ENCODE data around the gene MRPL18.

The MRPL18 gene

DNA sequence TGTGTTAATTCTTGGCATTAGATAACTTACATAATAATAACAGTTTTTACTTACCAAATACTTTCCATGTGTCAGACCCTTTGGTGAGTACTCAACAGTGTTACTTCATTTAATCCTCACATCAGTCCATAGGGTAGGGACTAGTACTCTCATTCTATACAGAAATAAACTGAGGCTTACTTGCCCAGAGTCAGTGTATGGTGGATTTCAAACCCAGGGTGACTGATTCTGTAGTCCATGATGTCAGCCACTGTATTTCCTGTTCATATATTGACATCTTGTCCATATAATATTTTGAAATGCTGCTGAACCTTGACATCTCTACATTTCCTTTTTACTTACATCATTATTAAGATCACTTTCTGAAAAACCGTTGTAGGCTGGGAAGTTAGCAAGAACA is 7.3 kb downstream of the MRPL18 start:
- Histone ChIP-seq H3K27me3 (ENCODE audit: control insufficient read depth, insufficient read depth, low read length, poor library complexity, severe bottlenecking) (no peaks in the 10 kb centered on the region), H3K4me3 (ENCODE audit: insufficient read depth, low read depth, low read length) (no peak overlapping the region), H3K4me1 (ENCODE audit: control insufficient read depth, insufficient read depth, low read length) (no peaks in the 10 kb centered on the region), H3K27ac (ENCODE audit: insufficient read depth, low read depth, low read length, poor library complexity, severe bottlenecking) (no peak overlapping the region), H3K36me3 (ENCODE audit: control insufficient read depth, insufficient read depth, low read length) (peaks cover 18% of the 10 kb centered on the region), H3K9me3 (ENCODE audit: control insufficient read depth, low read length) (no peaks in the 10 kb centered on the region)
- 0 to 8% methylated on average over 1 of the region's 1 CpG for WGBS, 2 experiments

DNA sequence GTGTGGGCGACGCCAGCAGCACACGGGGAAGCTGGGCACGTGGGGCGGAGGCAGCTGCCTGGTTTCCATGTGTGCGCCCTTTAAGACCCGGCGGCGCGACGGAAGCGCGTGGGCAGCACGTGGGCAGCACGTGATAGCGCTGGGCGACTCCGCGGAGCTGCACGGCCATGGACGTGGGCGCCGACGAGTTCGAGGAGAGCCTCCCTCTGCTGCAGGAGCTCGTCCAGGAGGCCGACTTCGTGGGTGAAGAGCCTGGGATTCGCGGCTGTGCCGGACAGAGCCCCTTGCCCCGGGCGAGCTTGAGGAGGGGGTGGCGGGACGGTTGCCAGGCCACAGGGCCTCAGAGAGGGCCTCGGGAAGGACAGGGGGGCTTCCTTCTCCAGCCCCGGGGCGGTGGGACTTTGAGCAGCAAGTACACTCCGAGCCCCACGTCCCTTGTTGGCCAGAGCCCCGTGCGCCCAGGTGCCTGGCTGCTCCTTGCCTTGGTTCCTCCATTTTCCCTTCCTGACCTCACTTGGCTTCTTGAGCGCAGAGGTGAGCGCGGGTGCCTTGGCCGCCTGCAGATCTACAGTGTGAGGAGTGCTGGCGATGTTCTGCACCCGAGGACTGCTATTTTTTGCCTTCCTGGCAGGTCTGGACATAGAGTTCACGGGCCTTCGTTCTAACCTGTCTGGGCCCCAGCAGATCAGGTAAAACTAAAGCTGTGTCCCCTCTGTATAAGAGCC is 10.0 kb downstream of the MRPL18 start, which contains the start of gene PNLDC1:
Gene PNLDC1, plus strand, starts transcription at position 136 of the 725 bp plus-strand sequence. Its CDS starts 32 bp downstream, at position 168.
- H3K27me3 ChIP-seq (ENCODE audit: control insufficient read depth, insufficient read depth, low read length, poor library complexity, severe bottlenecking): no peaks in the 10 kb centered on the region
- no peaks in the 10 kb centered on the region for H3K9me3 ChIP-seq (ENCODE audit: control insufficient read depth, low read length)
- H3K36me3 ChIP-seq (ENCODE audit: control insufficient read depth, insufficient read depth, low read length): peaks cover 13% of the 10 kb centered on the region
- 95% methylated on average over 50 of the region's 50 CpGs for WGBS, 2 experiments
- H3K4me3 ChIP-seq (ENCODE audit: insufficient read depth, low read depth, low read length): no peak within 1 kb of the TSS
- no peak within 1 kb of the TSS for H3K27ac ChIP-seq (ENCODE audit: insufficient read depth, low read depth, low read length, poor library complexity, severe bottlenecking)
- no peaks in the 10 kb centered on the region for H3K4me1 ChIP-seq (ENCODE audit: control insufficient read depth, insufficient read depth, low read length)

- Histone ChIP-seq H3K4me3 (ENCODE audit: insufficient read depth, low read depth, low read length) (no peak overlapping the region), H3K9me3 (ENCODE audit: control insufficient read depth, low read length) (no peaks in the 10 kb centered on the region), H3K4me1 (ENCODE audit: control insufficient read depth, insufficient read depth, low read length) (no peaks in the 10 kb centered on the region), H3K36me3 (ENCODE audit: control insufficient read depth, insufficient read depth, low read length) (peaks cover 13% of the 10 kb centered on the region), H3K27me3 (ENCODE audit: control insufficient read depth, insufficient read depth, low read length, poor library complexity, severe bottlenecking) (no peaks in the 10 kb centered on the region), H3K27ac (ENCODE audit: insufficient read depth, low read depth, low read length, poor library complexity, severe bottlenecking) (no peak overlapping the region)
- WGBS, 2 experiments: 92 to 93% methylated on average over 8 of the region's 8 CpGs
Observed at GRCh38 chr6:159801935-159802334, 11.7 kb downstream of the MRPL18 start.

DNA sequence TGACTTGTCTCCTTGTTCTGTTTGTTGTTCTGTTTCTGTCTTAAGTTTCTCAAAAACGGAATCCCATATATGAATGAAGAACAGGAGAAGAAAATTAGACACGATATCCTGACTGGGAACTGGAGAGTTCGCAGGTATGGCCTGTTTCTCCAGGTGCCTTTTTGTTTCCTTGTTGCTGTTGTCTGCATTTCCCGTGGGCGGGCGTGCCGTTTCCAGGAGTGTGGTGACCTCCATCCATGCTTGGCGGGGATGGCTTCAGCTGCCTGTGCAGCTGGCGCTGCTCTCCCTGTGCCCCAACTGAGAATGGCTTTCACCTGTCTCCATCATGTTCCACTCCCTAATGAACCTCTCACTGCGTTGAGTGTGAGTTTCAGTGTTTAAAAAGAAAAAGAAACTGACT is 14.2 kb downstream of the MRPL18 start:
- Histone ChIP-seq H3K4me3 (ENCODE audit: insufficient read depth, low read depth, low read length) (no peak overlapping the region), H3K4me1 (ENCODE audit: control insufficient read depth, insufficient read depth, low read length) (no peaks in the 10 kb centered on the region), H3K27ac (ENCODE audit: insufficient read depth, low read depth, low read length, poor library complexity, severe bottlenecking) (no peak overlapping the region), H3K9me3 (ENCODE audit: control insufficient read depth, low read length) (no peaks in the 10 kb centered on the region), H3K27me3 (ENCODE audit: control insufficient read depth, insufficient read depth, low read length, poor library complexity, severe bottlenecking) (no peaks in the 10 kb centered on the region), H3K36me3 (ENCODE audit: control insufficient read depth, insufficient read depth, low read length) (no peaks in the 10 kb centered on the region)
- WGBS, 2 experiments: 95% methylated on average over 10 of the region's 10 CpGs

DNA sequence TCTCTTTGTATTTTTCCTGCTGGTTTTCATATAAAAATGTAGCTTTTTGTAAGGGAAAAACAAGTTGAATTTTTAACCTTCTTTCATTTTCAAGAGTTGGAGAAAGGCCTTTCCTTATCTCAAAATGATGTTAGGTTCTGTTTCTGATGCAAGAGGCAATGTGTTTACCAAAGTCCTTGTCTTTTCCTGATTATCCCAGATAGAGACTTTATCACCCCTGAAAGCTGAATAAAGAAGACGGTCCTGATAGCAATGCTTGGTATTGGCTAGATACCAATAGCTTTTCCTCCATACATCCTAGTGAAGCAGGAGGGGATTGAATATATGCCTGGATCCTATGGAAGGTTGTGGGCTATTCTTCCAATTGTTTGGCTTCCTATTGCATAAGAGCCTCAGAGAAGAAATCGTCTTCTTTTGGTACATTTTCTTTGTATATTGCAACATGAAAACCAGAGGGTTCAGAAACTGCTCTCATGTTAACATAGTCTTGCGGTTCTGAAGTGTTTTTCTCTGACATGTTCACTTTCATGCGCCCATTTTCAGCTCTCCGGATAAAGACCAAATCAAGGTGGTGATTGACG is 15.3 kb downstream of the MRPL18 start:
- H3K4me1 ChIP-seq (ENCODE audit: control insufficient read depth, insufficient read depth, low read length): no peaks in the 10 kb centered on the region
- H3K36me3 ChIP-seq (ENCODE audit: control insufficient read depth, insufficient read depth, low read length): no peaks in the 10 kb centered on the region
- no peaks in the 10 kb centered on the region for H3K9me3 ChIP-seq (ENCODE audit: control insufficient read depth, low read length)
- 85 to 87% methylated on average over 5 to 6 of the region's 6 CpGs for WGBS, 2 experiments
- H3K4me3 ChIP-seq (ENCODE audit: insufficient read depth, low read depth, low read length): no peak overlapping the region
- H3K27ac ChIP-seq (ENCODE audit: insufficient read depth, low read depth, low read length, poor library complexity, severe bottlenecking): no peak overlapping the region
- H3K27me3 ChIP-seq (ENCODE audit: control insufficient read depth, insufficient read depth, low read length, poor library complexity, severe bottlenecking): no peaks in the 10 kb centered on the region

DNA sequence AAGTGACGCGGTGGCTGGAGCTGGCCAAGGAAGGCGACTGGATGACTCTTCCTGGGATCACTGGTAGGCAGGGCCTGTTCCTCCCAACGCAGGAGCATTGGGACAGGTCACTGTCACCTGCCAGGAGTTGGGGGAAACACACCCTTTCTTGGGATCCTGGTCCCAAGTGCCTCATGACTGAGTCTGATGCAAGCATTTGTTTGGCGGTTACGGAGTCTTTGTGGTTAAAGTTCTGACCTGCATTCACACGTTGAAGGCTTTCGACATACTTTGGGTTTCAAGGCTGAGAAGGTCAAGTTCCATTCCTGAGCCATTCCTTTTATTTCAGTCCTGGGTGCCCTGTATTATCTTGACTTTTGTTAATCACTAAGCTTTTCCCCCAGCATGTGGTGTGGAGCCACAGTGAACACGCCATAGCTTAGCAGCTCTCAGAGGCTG is 15.8 kb downstream of the MRPL18 start:
- H3K36me3 ChIP-seq (ENCODE audit: control insufficient read depth, insufficient read depth, low read length): no peaks in the 10 kb centered on the region
- H3K4me1 ChIP-seq (ENCODE audit: control insufficient read depth, insufficient read depth, low read length): no peaks in the 10 kb centered on the region
- no peak overlapping the region for H3K27ac ChIP-seq (ENCODE audit: insufficient read depth, low read depth, low read length, poor library complexity, severe bottlenecking)
- WGBS, 2 experiments: 95% methylated on average over 9 of the region's 9 CpGs
- H3K4me3 ChIP-seq (ENCODE audit: insufficient read depth, low read depth, low read length): no peak overlapping the region
- no peaks in the 10 kb centered on the region for H3K27me3 ChIP-seq (ENCODE audit: control insufficient read depth, insufficient read depth, low read length, poor library complexity, severe bottlenecking)
- H3K9me3 ChIP-seq (ENCODE audit: control insufficient read depth, low read length): no peaks in the 10 kb centered on the region

GRCh38 chr6:159807150-159807858 is 17.0 kb downstream of the MRPL18 start:
- H3K27ac ChIP-seq (ENCODE audit: insufficient read depth, low read depth, low read length, poor library complexity, severe bottlenecking): no peak overlapping the region
- WGBS, 2 experiments: 85 to 95% methylated on average over 4 to 5 of the region's 5 CpGs

GRCh38 chr6:159808647-159809046 is 18.4 kb downstream of the MRPL18 start:
- WGBS, 2 experiments: 90 to 95% methylated on average over 6 of the region's 6 CpGs
- H3K36me3 ChIP-seq (ENCODE audit: control insufficient read depth, insufficient read depth, low read length): no peaks in the 10 kb centered on the region

More at GRCh38 chr6:159807150-159807858, 17.0 kb downstream of the MRPL18 start:
- Histone ChIP-seq H3K27me3 (ENCODE audit: control insufficient read depth, insufficient read depth, low read length, poor library complexity, severe bottlenecking) (no peaks in the 10 kb centered on the region), H3K36me3 (ENCODE audit: control insufficient read depth, insufficient read depth, low read length) (no peaks in the 10 kb centered on the region), H3K4me1 (ENCODE audit: control insufficient read depth, insufficient read depth, low read length) (no peaks in the 10 kb centered on the region), H3K4me3 (ENCODE audit: insufficient read depth, low read depth, low read length) (no peak overlapping the region), H3K9me3 (ENCODE audit: control insufficient read depth, low read length) (no peaks in the 10 kb centered on the region)

GRCh38 chr6:159809149-159809548 is 18.9 kb downstream of the MRPL18 start:
- H3K27ac ChIP-seq (ENCODE audit: insufficient read depth, low read depth, low read length, poor library complexity, severe bottlenecking): no peak overlapping the region
- H3K9me3 ChIP-seq (ENCODE audit: control insufficient read depth, low read length): no peaks in the 10 kb centered on the region
- no peaks in the 10 kb centered on the region for H3K36me3 ChIP-seq (ENCODE audit: control insufficient read depth, insufficient read depth, low read length)
- no peak overlapping the region for H3K4me3 ChIP-seq (ENCODE audit: insufficient read depth, low read depth, low read length)
- H3K4me1 ChIP-seq (ENCODE audit: control insufficient read depth, insufficient read depth, low read length): no peaks in the 10 kb centered on the region
- no peaks in the 10 kb centered on the region for H3K27me3 ChIP-seq (ENCODE audit: control insufficient read depth, insufficient read depth, low read length, poor library complexity, severe bottlenecking)
- WGBS, 2 experiments: 95 to 98% methylated on average over 4 of the region's 4 CpGs

More at GRCh38 chr6:159808647-159809046, 18.4 kb downstream of the MRPL18 start:
- Histone ChIP-seq H3K4me1 (ENCODE audit: control insufficient read depth, insufficient read depth, low read length) (no peaks in the 10 kb centered on the region), H3K27ac (ENCODE audit: insufficient read depth, low read depth, low read length, poor library complexity, severe bottlenecking) (no peak overlapping the region), H3K4me3 (ENCODE audit: insufficient read depth, low read depth, low read length) (no peak overlapping the region), H3K27me3 (ENCODE audit: control insufficient read depth, insufficient read depth, low read length, poor library complexity, severe bottlenecking) (no peaks in the 10 kb centered on the region), H3K9me3 (ENCODE audit: control insufficient read depth, low read length) (no peaks in the 10 kb centered on the region)

GRCh38 chr6:159813781-159814180 is 23.5 kb downstream of the MRPL18 start:
- Histone ChIP-seq H3K36me3 (ENCODE audit: control insufficient read depth, insufficient read depth, low read length) (no peaks in the 10 kb centered on the region), H3K4me1 (ENCODE audit: control insufficient read depth, insufficient read depth, low read length) (no peaks in the 10 kb centered on the region), H3K9me3 (ENCODE audit: control insufficient read depth, low read length) (no peaks in the 10 kb centered on the region), H3K27ac (ENCODE audit: insufficient read depth, low read depth, low read length, poor library complexity, severe bottlenecking) (no peak overlapping the region), H3K27me3 (ENCODE audit: control insufficient read depth, insufficient read depth, low read length, poor library complexity, severe bottlenecking) (no peaks in the 10 kb centered on the region), H3K4me3 (ENCODE audit: insufficient read depth, low read depth, low read length) (no peak overlapping the region)
- WGBS, 2 experiments: 85 to 86% methylated on average over 9 of the region's 9 CpGs

All from ectodermal cell (in vitro differentiated cells).